Sciatic nerve (tissue), 2 donors: ENCODE data around the gene FCN3. TPM values are rescaled to one million over a fixed set of nuclear protein-coding genes. Genes with fewer than 3 reads are reported as not detected.

Source experiments
- ATAC-seq: fragments of 200-7000 bp; cut with Tn5 transposase; one replicate; pipeline ENCODE4 v1.9.1; 2020; ENCODE audit warnings: mild to moderate bottlenecking, moderate library complexity
- DNase-seq: peaks from one replicate; pipeline ENCODE4 v3.0.0-alpha.2; 2020; ENCODE audit warnings: low spot score
- intact Hi-C: fragments of 100-400 bp; cut with DNase I; formaldehyde crosslinking; loops from one replicate; pipeline ENCODE4 v1.14.2; 2022
- total RNA-seq: library from RNA; stranded (reverse); fragmentation: NEBNext Ultra II Directional; extraction: Animal tissue kit (Norgen Biotek cat#: 25700); gene quantifications from one replicate; pipeline ENCODE4 v1.2.1, GENCODE V29; 2021
- donor health status: DM: no; HTN: no; CAD: no.
- donor health status: DM: no; HTN: no; CAD: no.

FCN3 gene
- total RNA-seq, 1 donor from 2014 or later = 1.2 TPM

DNA sequence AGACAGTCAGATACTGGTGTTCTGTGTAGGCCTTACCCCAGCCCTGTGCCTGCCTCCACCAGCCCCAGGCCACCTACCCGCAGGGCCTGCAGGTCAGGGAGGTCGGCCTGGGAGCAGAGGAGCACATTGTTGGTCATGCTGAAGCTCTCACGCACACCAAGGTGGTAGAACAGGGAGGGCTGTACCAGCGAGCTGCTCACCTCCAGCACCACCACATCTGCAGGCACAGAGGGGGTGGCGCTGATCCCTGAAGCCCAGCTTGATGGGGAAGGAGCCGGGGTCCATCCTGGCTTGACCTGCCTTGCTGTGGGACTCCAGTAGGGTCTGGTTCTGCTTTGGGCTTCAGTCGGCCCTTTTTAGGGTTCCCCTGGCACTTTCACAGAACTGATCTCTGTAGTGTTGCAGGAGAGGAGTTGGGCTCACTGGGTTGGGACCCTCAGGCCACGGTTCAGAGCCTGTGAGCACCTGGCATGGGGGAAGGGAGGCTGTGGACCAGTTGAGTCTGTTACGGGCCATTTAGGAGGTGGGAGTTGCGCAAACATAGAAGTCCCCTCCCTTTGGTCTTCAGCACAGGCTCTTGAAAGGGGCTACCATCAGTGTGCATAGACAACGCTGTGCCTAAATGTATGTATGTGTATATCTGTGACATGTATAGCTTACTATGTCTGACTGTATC is 9.8 kb downstream of the FCN3 start:
- intact Hi-C loops = no loop called here
- no peak for ATAC-seq
- no peak for DNase-seq

DNA sequence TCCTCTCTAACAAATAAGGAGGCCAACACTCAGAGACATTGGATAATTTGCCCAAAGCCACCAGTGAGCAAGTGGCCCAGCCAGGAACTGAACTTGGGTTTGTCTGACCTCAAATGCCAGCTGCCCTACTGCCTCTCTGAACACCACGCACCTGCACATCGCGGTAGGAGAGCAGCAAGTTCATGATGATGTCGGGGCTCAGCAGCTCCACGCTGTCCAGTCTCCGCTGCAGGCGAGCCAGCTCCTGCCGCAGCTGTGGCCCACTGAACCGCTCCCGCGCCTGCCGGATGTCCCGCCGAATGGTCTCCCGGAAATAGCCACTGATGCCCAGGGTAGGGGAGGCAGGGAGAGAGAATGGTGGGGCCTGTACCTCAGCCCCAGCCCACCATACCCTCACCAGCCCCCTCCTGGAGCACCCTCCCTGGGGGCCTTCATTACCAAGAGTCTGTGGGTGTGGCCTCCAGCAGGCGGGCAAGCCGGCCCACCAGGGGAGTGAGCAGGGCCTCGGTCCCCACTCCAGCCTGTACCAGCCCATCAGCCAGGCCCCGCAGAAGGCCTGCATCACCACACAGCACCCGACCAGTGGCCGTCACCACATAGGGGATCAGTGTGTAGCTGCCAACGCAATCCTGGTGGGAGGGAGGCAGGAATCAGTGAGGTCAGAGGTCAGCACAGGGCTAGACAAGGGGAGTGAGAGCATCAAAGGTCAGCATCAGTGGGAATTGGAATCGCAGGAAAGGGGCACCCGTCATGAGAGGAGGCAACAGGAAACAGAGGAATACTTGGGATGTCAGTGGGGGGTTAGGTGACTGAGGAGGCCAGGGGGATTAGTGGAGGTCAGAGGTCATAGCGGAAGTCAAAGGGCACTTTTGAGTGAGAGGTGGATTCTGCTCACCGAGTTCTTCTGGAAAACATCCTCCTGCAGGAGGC is 10.6 kb downstream of the FCN3 start:
- ATAC-seq (no peak), DNase-seq (no peak)
- intact Hi-C loops = no loop called here

DNA sequence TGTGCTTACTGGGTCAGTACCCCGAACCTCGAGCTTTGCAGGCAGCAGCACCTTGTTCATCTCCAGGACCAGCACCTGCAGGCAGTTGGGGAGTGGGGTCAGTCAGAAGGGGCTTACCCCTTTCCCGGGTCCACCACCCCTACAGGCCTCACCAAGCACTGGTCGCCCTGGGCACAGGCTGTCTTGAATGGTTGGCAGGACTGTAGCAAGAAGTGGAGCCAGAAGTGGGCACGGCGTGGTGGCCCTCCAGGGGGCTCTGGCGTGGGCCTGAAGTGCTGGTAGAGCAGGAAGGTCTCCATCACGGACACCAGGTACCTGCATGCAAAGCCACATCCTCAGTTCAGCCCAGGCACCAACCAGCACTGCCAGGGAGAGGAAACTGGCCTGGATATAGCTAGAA is 13.1 kb downstream of the FCN3 start:
- ATAC-seq = no peak
- intact Hi-C loops = no loop called here
- DNase-seq = no peak

DNA sequence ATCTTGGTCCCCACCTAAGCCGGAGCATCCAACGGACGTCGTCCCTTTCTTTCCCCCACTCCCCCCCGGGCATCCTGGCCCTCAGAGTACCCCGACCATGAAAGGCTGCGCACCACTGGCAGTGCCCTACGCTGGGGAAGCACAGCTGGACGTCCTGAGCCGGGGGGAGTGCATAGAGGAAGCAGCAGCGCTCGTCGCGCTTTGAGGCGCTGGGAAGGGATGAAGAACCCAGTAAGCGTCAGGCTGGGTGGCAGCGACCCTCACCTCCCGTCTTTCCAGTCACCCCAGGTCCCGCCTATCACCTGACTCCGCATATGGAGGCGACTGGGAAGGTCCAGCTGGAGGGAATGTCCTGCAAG is 13.6 kb downstream of the FCN3 start:
- ATAC-seq = no peak
- no peak for DNase-seq
- intact Hi-C loops = no loop called here

DNA sequence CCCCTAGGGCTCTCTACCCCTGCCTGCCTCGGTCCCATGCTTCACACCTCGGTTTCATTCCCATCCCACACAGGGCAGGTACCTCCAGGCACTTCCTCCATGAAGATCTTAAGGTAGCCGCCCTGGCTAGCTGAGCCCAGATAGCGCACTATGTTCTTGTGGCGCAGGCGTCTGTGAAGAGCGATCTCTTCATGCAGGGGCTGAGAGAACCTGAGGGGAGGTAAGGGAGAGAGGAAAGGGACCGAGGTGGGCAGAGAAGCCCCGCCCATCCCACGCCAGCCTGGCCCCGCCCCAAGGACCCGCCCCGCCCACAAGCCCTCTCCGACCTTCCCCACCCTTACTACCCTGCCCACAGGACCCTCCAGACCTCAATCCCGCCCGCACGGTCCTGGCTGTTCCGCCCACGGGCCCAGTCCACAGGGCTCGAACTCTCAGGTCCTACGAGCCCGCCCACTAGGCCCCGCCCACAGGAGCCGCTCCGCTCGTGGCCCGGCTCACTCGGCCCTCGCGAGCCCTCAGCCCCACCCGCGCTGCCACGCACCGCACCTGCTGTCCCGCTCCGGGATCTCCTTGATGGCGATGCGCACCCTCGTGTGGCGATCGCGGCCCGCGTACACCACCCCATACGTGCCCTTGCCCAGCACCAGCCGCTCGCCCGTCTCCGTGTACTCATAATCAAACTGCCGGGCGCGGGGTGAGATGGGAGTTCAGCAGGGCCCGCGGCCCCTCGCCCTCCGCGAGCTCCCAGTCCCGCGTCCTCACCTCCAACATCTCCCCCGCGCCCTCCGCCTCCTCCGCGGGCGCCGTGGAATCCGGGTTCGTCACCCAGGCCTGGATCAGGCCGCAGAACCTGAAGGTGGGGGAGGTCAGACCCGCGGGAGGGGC is 14.2 kb downstream of the FCN3 start:
- ATAC-seq (no peak), DNase-seq (no peak)
- intact Hi-C loops = no loop called here

DNA sequence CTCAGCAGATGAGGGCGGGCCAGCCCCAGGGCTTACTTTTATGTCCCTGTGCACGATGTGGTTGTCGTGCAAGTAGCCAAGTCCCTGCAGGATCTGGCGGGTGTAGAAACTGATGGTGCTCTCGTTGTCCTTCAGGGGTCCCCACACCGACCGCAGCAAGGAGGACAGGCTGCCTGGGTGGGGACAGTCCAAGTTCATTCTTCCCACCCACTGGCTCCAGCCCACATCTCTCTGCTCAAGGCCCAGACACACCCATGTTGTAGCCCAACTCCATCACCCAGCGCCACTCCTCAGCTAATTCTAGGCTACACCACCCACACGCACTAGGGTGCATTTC is 14.8 kb downstream of the FCN3 start:
- intact Hi-C loops = loop anchor here (5.0 kb wide), 1 partner anchor 33 kb away; the partner anchor contains the start of gene GPR3
- DNase-seq = no peak
- no peak for ATAC-seq

DNA sequence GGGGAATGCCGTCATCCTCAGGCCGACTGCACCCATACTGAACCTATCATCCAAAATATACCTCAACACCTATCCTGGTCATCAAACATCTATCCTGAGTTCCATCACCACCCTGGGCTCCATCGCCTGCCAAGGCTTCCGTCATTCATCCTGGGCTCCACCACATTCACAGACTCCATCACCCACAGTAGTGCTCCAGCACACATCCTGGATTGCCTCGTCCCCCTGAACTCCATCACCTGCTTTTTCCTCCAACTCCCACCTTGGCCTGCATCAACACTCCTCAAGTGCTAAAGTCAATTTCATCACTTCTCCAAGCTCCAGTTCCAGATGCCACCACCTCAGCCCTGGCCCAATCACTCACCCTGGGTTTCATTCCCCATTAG is 15.7 kb downstream of the FCN3 start:
- no peak for DNase-seq

DNA sequence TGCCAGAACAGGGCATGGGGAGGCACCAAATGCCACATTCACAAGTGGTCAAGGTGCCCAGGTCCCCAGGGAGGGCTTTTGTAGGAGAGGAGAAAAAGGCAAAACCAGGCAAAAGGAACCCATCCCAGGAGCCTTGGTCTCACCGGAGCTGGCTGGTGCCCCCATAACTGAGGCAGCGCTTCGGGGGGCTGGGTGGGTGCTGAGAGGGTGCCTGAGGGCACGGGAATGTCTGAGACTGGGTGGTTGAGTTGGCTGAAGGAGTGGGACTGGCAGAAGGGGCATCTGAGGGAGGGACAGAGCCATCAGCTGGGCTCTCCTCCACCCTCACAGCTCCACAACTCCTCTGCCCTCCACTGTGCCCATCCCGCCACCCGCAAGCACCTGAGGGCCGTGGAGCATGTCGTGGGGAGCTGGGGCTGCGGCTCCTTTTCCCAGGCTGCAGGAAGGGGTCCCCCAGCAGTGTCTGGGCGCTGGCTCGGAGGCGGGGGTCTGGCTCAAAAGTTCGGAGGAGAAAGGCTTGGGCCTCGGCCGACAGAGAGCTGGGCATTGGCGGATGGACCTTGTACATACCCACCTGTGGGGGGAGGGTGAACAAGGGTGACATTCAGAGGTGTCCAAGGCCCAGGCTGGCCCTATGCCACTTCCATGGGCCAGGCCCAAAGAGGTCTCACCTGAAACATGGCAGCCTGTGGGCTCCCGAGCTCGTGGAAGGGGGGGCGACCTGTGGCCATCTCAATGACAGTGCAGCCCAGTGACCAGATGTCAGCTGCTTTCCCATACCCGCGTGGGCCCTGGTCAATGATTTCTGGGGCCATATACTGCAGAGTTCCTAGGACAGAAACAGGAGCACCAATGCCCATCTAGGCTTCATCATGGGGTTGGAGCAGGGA is 16.3 kb downstream of the FCN3 start:
- ATAC-seq (no peak), DNase-seq (no peak)
- intact Hi-C loops = loop anchor here (5.0 kb wide), 1 partner anchor 34 kb away; the partner anchor contains the start of gene GPR3

More for the DNA sequence above, 15.7 kb downstream of the FCN3 start:
- intact Hi-C loops = loop anchor here (5.0 kb wide), 1 partner anchor 33 kb away; the partner anchor contains the start of gene GPR3
- no peak for ATAC-seq

DNA sequence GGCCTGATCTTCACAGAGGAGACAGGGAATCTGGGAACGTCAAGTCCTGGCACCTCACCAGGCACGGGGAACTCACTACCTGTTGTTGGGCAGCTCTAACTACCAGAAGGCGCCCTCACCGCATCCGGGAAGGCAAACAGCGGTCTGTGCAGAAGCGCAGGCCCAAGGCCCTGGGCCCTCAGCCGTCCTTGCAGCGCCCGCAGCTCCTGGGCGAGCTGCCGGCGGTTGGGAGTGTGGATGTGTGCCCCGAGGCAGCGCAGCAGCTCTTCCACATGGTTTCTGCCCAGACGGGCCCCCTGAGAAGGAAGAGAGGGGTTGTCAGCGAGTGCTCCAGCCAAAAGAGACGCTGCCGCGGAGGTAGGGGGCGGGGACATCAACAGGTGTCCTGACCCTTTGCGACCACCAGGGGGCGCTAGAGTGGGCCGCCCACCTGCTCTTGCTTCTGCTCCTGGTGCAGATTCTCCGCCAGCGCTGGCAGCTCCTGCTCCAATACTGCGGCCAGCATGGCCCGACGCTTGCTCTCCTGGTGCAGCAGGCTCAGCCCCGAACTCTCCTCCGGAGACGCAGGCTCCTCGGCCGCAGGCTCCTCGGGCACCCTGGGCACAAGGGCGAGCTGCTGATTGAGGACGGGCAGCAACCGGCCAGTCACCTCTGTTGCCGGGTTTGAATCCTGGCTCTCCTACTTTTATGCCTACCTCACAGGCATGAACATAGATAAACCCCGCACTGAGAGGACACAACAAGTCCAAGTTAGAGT is 17.2 kb downstream of the FCN3 start:
- DNase-seq (peak; percentile 84), ATAC-seq (peak; percentile 75)
- intact Hi-C loops = loop anchor here (5.0 kb wide), 1 partner anchor 35 kb away; the partner anchor contains the start of gene GPR3

DNA sequence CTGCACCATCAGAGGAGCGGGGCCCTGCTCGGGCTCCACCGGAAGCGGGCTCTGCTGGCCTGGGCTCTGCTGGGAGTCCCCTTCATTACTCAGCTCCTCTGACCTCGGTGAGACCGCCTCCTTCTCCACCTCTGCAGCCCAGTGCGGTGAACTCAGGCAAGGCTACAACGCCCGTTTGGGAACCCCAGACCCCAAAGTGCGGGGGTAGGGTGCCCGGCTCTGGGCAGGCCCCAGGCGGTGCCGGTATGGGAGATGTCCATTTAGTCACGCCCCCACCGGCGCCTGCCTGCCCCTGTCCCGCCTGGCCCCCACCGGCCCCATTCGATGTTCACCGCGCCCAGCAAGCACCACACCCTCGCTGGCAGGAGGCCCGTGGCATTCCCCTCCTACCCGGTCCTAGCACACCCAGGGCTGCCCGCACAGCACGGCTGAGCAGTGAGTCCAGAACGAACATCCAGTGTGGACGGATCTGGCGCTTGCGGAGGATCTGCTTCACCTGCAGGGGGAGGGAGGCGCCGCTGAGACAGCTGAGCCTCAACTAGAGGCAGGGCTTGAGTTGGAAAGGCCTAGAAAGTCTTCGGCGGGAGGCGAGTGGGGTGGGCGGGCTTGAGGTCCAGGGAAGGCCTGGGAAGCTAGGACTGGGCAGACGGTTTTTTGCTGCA is 17.9 kb downstream of the FCN3 start:
- intact Hi-C loops = loop anchor here (5.0 kb wide), 1 partner anchor 36 kb away; the partner anchor contains the start of gene GPR3
- ATAC-seq (peak; percentile 45), DNase-seq (no peak)

DNA sequence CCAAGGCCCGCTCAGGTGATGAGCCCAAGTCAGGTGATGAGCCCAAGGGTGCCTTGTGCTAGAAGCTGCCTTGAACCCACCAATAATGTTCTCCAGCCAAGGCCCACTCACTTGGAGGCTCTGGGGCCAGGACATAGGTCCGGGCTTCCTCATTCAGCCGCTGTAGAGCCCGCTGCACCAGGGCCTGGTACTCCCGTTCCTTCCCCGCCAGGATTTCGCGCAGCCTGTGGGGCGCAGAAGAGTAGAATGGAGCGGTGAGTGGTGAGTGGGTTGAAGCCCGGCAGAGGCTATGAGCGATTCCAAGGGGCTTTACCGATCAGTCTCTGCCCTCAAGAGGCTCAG is 18.4 kb downstream of the FCN3 start:
- DNase-seq (no peak), ATAC-seq (no peak)
- intact Hi-C loops = loop anchor here (5.0 kb wide), 1 partner anchor 36 kb away; the partner anchor contains the start of gene GPR3

DNA sequence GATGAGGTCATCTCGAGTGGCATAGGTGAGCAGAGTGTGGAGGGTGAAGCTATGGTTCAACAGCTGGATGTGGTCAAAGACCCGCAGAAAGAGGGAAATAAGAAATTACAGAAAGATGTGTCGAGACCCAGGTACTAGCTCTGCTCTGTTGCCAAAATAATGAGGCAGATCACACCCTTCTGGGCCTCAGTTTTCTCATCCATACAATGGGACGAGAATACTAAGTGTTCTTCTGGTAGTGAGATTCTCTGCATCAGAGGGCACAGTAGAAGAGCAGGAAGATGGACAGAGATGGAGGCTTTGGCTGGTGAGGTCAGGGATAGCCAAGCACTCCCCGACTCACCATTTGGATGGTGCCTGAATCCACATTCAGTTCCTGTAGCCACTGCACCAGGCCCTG is 18.9 kb downstream of the FCN3 start:
- DNase-seq (no peak), ATAC-seq (no peak)
- intact Hi-C loops = loop anchor here (5.0 kb wide), 1 partner anchor 37 kb away; the partner anchor contains the start of gene GPR3

DNA sequence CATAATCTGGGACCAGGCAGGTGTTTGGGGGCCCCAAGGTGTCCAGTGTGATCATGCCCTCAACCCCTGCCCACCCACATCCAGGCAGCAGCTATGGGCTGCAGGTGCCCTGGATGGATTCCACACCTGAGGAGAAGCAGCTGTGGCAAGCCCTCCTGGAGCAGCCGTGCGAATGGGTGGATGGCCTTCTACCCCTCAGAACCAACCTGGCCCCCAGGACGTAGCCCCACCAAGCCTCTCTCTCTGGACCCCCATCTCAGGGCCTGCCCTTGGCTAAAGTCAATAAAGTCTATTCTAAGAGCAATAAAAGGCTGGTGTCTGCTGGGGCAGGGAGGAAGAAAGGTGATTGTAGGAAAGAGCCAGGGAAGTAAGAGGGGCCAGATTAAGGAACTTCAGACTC is 21.0 kb downstream of the FCN3 start:
- intact Hi-C loops = no loop called here
- DNase-seq (no peak), ATAC-seq (no peak)

DNA sequence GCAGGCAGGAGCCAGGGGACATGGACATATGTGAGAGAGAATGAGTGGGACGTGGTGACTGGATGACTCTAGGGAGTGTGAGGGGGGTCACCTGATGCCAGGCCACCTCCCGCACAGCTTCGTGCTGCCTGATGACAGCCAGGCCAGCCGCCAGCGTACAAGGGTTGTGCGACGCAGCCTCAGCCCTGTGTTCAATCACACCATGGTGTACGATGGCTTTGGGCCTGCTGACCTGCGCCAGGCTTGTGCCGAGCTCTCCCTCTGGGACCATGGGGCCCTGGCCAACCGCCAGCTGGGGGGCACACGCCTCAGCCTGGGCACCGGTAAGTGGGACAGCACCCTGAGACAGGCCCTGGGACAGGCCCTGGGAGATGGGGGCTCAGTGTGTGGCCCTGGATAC is 21.5 kb downstream of the FCN3 start:
- no peak for ATAC-seq
- intact Hi-C loops = no loop called here

DNA sequence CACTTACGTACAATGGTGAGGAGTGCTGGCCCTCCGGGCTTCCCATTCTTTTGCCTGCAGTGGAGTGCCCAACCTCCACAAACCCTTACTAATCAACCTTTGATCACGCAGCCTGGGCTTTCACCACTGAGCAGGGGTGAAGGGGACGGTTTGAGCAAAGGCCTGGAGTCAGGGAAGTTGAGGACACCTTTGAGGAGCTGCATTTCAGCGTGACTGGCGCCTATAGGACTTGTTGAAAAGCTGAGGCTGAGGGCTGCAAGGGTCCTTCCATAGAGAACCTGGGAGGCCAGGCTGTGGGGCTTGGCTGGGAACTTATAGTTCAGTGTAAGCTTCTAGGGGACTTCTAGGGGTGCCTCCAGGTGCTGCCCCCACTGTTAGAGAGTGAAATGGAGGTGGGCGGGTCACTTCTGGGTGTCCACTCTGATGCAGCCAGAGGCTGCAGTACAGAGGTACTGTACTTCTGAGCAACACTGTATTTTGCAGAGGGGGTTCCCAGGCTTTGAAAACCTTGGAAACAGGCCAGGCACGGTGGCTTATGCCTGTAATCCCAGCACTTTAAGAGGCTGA is 23.0 kb downstream of the FCN3 start:
- intact Hi-C loops = no loop called here
- ATAC-seq (no peak), DNase-seq (no peak)

More for the DNA sequence above, 21.5 kb downstream of the FCN3 start:
- DNase-seq = no peak

DNA sequence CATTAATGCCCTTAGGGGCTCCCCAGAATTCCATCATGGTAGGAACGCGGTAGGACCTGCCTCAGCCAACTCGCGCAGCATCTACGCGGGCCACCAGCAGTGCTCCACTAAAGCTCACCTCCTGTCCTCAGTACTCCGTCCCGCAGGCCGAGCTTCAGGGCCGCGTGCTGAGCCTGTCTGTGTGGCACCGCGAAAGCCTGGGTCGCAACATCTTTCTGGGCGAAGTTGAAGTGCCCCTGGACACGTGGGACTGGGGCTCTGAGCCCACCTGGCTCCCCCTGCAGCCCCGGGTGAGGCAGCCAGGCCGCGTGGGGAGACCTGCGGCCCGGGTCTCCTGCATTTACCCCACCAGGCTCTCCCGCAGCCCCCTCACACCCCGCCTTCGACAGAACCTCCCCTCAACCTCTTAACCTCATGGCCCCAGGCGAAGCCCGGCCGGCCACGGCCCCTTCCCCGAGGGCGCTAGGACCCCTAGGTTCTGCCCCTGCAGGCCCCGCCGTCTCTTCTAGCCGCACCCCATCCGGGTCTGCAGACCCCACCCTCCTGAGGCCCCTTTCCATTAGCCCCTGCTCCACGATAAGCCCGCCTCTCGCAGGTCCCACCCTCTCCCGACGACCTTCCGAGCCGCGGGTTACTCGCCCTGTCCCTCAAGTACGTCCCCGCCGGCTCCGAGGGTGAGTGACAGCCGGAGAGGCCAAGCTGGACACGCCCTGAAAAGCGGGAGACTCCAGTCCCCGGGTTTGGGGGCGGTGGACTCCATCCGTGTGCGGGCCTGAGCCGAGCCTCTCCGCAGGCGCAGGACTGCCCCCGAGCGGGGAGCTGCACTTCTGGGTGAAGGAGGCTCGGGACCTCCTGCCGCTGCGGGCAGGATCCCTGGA is 23.7 kb downstream of the FCN3 start:
- intact Hi-C loops = no loop called here
- peak; percentile 47 for ATAC-seq
- no peak for DNase-seq
